ENCODE results near the gene FADS1. TPM values are rescaled to one million over a fixed set of nuclear protein-coding genes. Genes with fewer than 3 reads are reported as not detected.

Gene FADS1
- total RNA-seq, 1 experiment from 2014 or later = 442 TPM

- intact Hi-C loops (cut with micrococcal nuclease; ENCODE audit: unreplicated experiment) = no loop called here
- Histone ChIP-seq H3K27ac (ENCODE audit: low read depth, low read length, poor library complexity, severe bottlenecking) (no peak overlapping the region), H3K9me3 (ENCODE audit: low read depth, low read length, poor library complexity, severe bottlenecking) (no peaks in the 10 kb centered on the region), H3K27me3 (replicated peaks; ENCODE audit: insufficient read depth, low read depth, low read length, poor library complexity) (no peaks in the 10 kb centered on the region), H3K4me1 (ENCODE audit: insufficient read depth, low read length, poor library complexity, severe bottlenecking) (peaks cover 31% of the 10 kb centered on the region), H3K36me3 (ENCODE audit: insufficient read depth, low read length, poor library complexity, severe bottlenecking) (peaks cover 97% of the 10 kb centered on the region), H3K4me3 (ENCODE audit: low read depth, low read length, poor library complexity, severe bottlenecking) (no peak overlapping the region)
- DNase-seq (ENCODE audit: low spot score) = no peak
- CTCF ChIA-PET = no interaction called here
- no TSS peak for BruUV-seq (replicated peaks)
- no peak for TF ChIP-seq CTCF (conservative IDR thresholded peaks at IDR 0.05; ENCODE audit: low read depth, low read length)
- no peak for TF ChIP-seq EZH2 (IDR thresholded peaks at IDR 0.05; ENCODE audit: borderline replicate concordance, low read depth, low read length, poor library complexity, severe bottlenecking)
- POLR2A ChIA-PET (ENCODE audit: low non-redundant PET) = no interaction called here
Observed at GRCh38 chr11:61848631-61849030, 31.8 kb upstream of the FADS1 start.

- TF ChIP-seq EZH2 (IDR thresholded peaks at IDR 0.05; ENCODE audit: borderline replicate concordance, low read depth, low read length, poor library complexity, severe bottlenecking) = no peak
- TF ChIP-seq CTCF (conservative IDR thresholded peaks at IDR 0.05; ENCODE audit: low read depth, low read length) = no peak
- H3K4me3 ChIP-seq (ENCODE audit: low read depth, low read length, poor library complexity, severe bottlenecking) = no peak overlapping the region
- H3K36me3 ChIP-seq (ENCODE audit: insufficient read depth, low read length, poor library complexity, severe bottlenecking) = peaks cover 97% of the 10 kb centered on the region
- ChIA-PET CTCF (no interaction called here), POLR2A (ENCODE audit: low non-redundant PET) (no interaction called here)
- DNase-seq (ENCODE audit: low spot score) = no peak
- no peaks in the 10 kb centered on the region for H3K9me3 ChIP-seq (ENCODE audit: low read depth, low read length, poor library complexity, severe bottlenecking)
- intact Hi-C loops (cut with micrococcal nuclease; ENCODE audit: unreplicated experiment) = no loop called here
- H3K4me1 ChIP-seq (ENCODE audit: insufficient read depth, low read length, poor library complexity, severe bottlenecking) = peaks cover 26% of the 10 kb centered on the region
- H3K27me3 ChIP-seq (replicated peaks; ENCODE audit: insufficient read depth, low read depth, low read length, poor library complexity) = no peaks in the 10 kb centered on the region
- no TSS peak for BruUV-seq (replicated peaks)
- no peak overlapping the region for H3K27ac ChIP-seq (ENCODE audit: low read depth, low read length, poor library complexity, severe bottlenecking)
Observed at GRCh38 chr11:61847914-61848581, 31.2 kb upstream of the FADS1 start.

- intact Hi-C loops (cut with micrococcal nuclease; ENCODE audit: unreplicated experiment) = no loop called here
- H3K4me1 ChIP-seq (ENCODE audit: insufficient read depth, low read length, poor library complexity, severe bottlenecking) = peaks cover 16% of the 10 kb centered on the region
- no peaks in the 10 kb centered on the region for H3K27me3 ChIP-seq (replicated peaks; ENCODE audit: insufficient read depth, low read depth, low read length, poor library complexity)
- BruUV-seq (replicated peaks) = no TSS peak
- H3K9me3 ChIP-seq (ENCODE audit: low read depth, low read length, poor library complexity, severe bottlenecking) = no peaks in the 10 kb centered on the region
- peak overlapping the region; percentile 65 for H3K27ac ChIP-seq (ENCODE audit: low read depth, low read length, poor library complexity, severe bottlenecking)
- ChIA-PET POLR2A (ENCODE audit: low non-redundant PET) (no interaction called here), CTCF (no interaction called here)
- peaks cover 100% of the 10 kb centered on the region for H3K36me3 ChIP-seq (ENCODE audit: insufficient read depth, low read length, poor library complexity, severe bottlenecking)
- TF ChIP-seq EZH2 (IDR thresholded peaks at IDR 0.05; ENCODE audit: borderline replicate concordance, low read depth, low read length, poor library complexity, severe bottlenecking) = no peak
- no peak for TF ChIP-seq CTCF (conservative IDR thresholded peaks at IDR 0.05; ENCODE audit: low read depth, low read length)
- H3K4me3 ChIP-seq (ENCODE audit: low read depth, low read length, poor library complexity, severe bottlenecking) = no peak overlapping the region
- no peak for DNase-seq (ENCODE audit: low spot score)
Observed at GRCh38 chr11:61846362-61847020, 29.7 kb upstream of the FADS1 start.

Measured in A673 (cell line).